ENCODE measurements around the gene ZFYVE9.

Gene ZFYVE9

DNA sequence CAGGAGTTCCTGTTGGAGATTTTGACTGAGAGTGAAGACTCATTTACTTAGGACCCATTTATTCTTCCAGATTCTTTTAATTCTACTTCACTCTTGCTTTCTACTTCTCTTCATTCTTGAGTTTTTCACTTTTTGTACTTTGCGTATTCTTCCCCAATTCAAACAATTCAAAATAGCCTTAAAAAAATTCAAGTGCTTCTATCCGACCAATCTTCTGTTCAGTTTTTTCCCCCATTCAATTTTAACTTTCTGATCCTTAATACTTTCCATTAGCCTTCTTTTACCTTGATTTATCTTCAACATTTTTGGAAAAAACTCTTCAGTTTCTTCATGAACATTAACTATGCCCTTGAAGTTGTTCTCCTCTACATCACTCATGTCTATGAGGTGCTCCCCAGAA, 21.1 kb downstream of the ZFYVE9 start:
- H3K27me3 ChIP-seq (ENCODE audit: insufficient read depth, low read length, poor library complexity, severe bottlenecking), result no peaks in the 10 kb centered on the region
- H3K9me3 ChIP-seq (ENCODE audit: insufficient read depth, low read depth, low read length), result 0 out of 2 replicates have a peak, but pooled peaks cover 1% of the 10 kb centered on the region
- H3K4me1 ChIP-seq (ENCODE audit: insufficient read depth, low read length, poor library complexity, severe bottlenecking), result no peaks in the 10 kb centered on the region
- TF ChIP-seq, protein P1, sequence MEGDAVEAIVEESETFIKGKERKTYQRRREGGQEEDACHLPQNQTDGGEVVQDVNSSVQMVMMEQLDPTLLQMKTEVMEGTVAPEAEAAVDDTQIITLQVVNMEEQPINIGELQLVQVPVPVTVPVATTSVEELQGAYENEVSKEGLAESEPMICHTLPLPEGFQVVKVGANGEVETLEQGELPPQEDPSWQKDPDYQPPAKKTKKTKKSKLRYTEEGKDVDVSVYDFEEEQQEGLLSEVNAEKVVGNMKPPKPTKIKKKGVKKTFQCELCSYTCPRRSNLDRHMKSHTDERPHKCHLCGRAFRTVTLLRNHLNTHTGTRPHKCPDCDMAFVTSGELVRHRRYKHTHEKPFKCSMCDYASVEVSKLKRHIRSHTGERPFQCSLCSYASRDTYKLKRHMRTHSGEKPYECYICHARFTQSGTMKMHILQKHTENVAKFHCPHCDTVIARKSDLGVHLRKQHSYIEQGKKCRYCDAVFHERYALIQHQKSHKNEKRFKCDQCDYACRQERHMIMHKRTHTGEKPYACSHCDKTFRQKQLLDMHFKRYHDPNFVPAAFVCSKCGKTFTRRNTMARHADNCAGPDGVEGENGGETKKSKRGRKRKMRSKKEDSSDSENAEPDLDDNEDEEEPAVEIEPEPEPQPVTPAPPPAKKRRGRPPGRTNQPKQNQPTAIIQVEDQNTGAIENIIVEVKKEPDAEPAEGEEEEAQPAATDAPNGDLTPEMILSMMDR (conservative IDR thresholded peaks at IDR 0.05; ENCODE audit: low read length), result no peak
- TF ChIP-seq EZH2phosphoT487 (IDR thresholded peaks at IDR 0.05; ENCODE audit: borderline replicate concordance), result no peak
- no peak overlapping the region for H3K4me2 ChIP-seq (ENCODE audit: low read depth, low read length, poor library complexity, severe bottlenecking)
- no peak overlapping the region for H2AFZ ChIP-seq (ENCODE audit: low read length)
- H3K4me3 ChIP-seq (ENCODE audit: low read length, poor library complexity, severe bottlenecking), result no peak overlapping the region
- no peaks in the 10 kb centered on the region for H3K9me2 ChIP-seq (replicated peaks; ENCODE audit: low read depth, low read length)
- no peaks in the 10 kb centered on the region for H4K20me1 ChIP-seq (ENCODE audit: insufficient read depth, low read length, poor library complexity, severe bottlenecking)
- no peaks in the 10 kb centered on the region; the same call in 1 of the 2 replicates for H3K79me2 ChIP-seq (ENCODE audit: insufficient read depth, low read length)
- no peaks in the 10 kb centered on the region for H3F3A ChIP-seq (ENCODE audit: low read depth)
- H3K9ac ChIP-seq (ENCODE audit: low read depth, low read length, poor library complexity, severe bottlenecking), result no peak overlapping the region
- no peaks in the 10 kb centered on the region for H3K36me3 ChIP-seq (ENCODE audit: insufficient read depth, low read length)

DNA sequence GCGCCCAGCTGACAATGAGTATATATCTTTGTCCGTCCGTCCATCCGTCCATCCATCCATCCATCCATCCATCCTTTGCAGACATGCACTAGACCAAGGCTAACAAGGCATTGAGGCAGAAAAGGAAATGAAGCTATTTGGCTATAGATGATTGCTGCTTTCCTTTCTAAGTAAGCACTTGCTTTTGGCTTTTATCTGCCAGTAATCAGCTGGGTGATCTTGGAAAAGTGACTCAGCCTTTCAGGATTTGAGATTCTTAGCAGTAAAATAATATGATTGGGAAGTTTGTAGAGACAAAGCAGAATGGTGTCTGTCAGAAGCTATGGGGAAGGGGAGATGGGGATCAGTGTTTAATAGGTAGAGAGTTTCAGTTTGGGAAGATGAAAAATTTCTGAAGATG, 22.7 kb downstream of the ZFYVE9 start:
- no peaks in the 10 kb centered on the region for H4K20me1 ChIP-seq (ENCODE audit: insufficient read depth, low read length, poor library complexity, severe bottlenecking)
- H3K4me3 ChIP-seq (ENCODE audit: low read length, poor library complexity, severe bottlenecking), result no peak overlapping the region
- H3K36me3 ChIP-seq (ENCODE audit: insufficient read depth, low read length), result no peaks in the 10 kb centered on the region
- H3F3A ChIP-seq (ENCODE audit: low read depth), result no peaks in the 10 kb centered on the region
- H3K9me3 ChIP-seq (ENCODE audit: insufficient read depth, low read depth, low read length), result no peaks in the 10 kb centered on the region
- H3K79me2 ChIP-seq (ENCODE audit: insufficient read depth, low read length), result no peaks in the 10 kb centered on the region
- H3K27me3 ChIP-seq (ENCODE audit: insufficient read depth, low read length, poor library complexity, severe bottlenecking), result no peaks in the 10 kb centered on the region
- no peaks in the 10 kb centered on the region for H3K9me2 ChIP-seq (replicated peaks; ENCODE audit: low read depth, low read length)
- no peaks in the 10 kb centered on the region for H3K4me1 ChIP-seq (ENCODE audit: insufficient read depth, low read length, poor library complexity, severe bottlenecking)
- H3K9ac ChIP-seq (ENCODE audit: low read depth, low read length, poor library complexity, severe bottlenecking), result no peak overlapping the region
- no peak overlapping the region for H2AFZ ChIP-seq (ENCODE audit: low read length)
- TF ChIP-seq EZH2phosphoT487 (IDR thresholded peaks at IDR 0.05; ENCODE audit: borderline replicate concordance), result no peak
- TF ChIP-seq, protein P1 (conservative IDR thresholded peaks at IDR 0.05; ENCODE audit: low read length), result no peak
- no peak overlapping the region for H3K4me2 ChIP-seq (ENCODE audit: low read depth, low read length, poor library complexity, severe bottlenecking)

DNA sequence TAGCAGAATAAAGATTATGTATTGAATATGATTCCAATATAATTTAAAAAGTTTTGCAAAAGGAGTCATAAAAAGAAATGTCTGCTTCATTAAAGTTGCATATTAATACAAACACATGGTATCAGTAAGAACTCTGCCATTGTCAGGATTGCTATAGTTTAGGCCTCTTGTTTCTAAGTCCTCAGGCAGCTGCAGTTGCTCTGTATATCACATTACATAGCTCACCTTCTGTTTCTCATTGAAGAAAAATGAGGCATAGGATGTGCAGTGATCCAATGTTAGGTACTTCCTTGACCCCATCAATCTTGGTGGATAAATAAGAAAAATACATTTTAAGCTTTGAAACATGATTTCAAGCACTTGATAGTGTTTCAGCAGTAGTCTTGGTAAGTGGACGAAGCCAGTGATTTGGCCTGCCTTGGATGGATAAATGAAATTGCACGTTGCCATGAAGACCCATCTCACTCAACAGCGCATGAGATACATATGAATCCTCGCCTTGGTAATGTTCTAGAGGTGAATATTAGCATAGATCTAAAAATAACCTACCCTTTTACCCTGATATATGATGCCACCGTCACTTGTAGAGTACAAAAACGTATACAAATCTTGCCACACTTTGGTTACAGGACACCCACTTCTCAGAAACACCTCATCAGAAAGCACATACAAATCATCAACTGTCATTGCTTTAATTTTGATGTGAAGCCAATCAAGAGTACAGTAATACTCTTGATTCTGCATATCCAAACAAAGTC, 25.3 kb downstream of the ZFYVE9 start:
- Histone ChIP-seq H3K79me2 (ENCODE audit: insufficient read depth, low read length) (no peaks in the 10 kb centered on the region), H3K4me3 (ENCODE audit: low read length, poor library complexity, severe bottlenecking) (no peak overlapping the region), H4K20me1 (ENCODE audit: insufficient read depth, low read length, poor library complexity, severe bottlenecking) (no peaks in the 10 kb centered on the region), H3K9me3 (ENCODE audit: insufficient read depth, low read depth, low read length) (no peaks in the 10 kb centered on the region), H3K27me3 (ENCODE audit: insufficient read depth, low read length, poor library complexity, severe bottlenecking) (no peaks in the 10 kb centered on the region), H3F3A (ENCODE audit: low read depth) (no peaks in the 10 kb centered on the region), H2AFZ (ENCODE audit: low read length) (no peak overlapping the region), H3K9ac (ENCODE audit: low read depth, low read length, poor library complexity, severe bottlenecking) (no peak overlapping the region), H3K4me2 (ENCODE audit: low read depth, low read length, poor library complexity, severe bottlenecking) (no peak overlapping the region), H3K9me2 (replicated peaks; ENCODE audit: low read depth, low read length) (no peaks in the 10 kb centered on the region), H3K4me1 (ENCODE audit: insufficient read depth, low read length, poor library complexity, severe bottlenecking) (no peaks in the 10 kb centered on the region), H3K36me3 (ENCODE audit: insufficient read depth, low read length) (no peaks in the 10 kb centered on the region)
- no peak for TF ChIP-seq EZH2phosphoT487 (IDR thresholded peaks at IDR 0.05; ENCODE audit: borderline replicate concordance)
- TF ChIP-seq, protein P1 (conservative IDR thresholded peaks at IDR 0.05; ENCODE audit: low read length), result no peak

All from Loucy (cell line).